NT2/D1 (cell line): ENCODE measurements around the gene SH3BP4.

ENCODE experiments used
- SUZ12 ChIP-seq: IDR thresholded peaks from 2 replicates; pipeline ENCODE4 v1.6.1; 2011; ENCODE audit not compliant: insufficient read length, insufficient read depth; ENCODE audit errors: extremely low read depth
- YY1 ChIP-seq: IDR thresholded peaks from 2 replicates; pipeline ENCODE4 v1.6.1; 2011; ENCODE audit not compliant: insufficient read length, insufficient read depth
- ZNF274 ChIP-seq: IDR thresholded peaks from 2 replicates; pipeline ENCODE4 v1.6.1; 2011; ENCODE audit warnings: mild to moderate bottlenecking, low read depth, low read length

DNA sequence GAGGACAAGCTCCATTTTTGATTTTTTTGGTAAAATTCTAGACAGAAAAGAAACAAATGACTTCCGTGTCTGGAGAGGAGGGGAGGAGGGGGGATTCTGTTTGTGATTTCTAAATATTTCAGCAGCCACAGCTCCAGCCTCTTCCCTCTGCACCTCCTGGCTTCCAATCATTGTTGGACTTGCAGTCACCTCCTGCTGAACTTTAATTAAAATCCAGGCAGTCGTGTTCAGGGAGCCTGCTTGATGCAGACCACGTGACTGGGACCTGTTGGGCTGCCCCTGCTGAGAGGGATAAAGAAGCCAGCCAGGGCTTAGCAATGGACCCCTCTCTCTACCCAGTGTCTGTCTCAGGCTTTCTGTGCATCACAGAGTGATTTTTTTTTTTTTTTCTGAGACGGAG lies 115.1 kb downstream of the SH3BP4 start:
- no peak for TF ChIP-seq YY1
- no peak for TF ChIP-seq ZNF274
- TF ChIP-seq SUZ12: no peak
